ENCODE results near the gene APOBEC4.

GRCh38 chr1:183605904-183606303, 47.2 kb downstream of the APOBEC4 start:
- TF ChIP-seq POLR2A (IDR thresholded peaks at IDR 0.05) (no peak), CTCF (IDR thresholded peaks at IDR 0.05) (no peak)

Measured in esophagus squamous epithelium (tissue), 4 donors.